ENCODE measurements around the gene AFG3L2.
"Not testable (repeated sequence)": the region's sequence is repeated elsewhere in the genome, so short reads cannot be mapped to it uniquely, and the experiment has no call there.

Gene AFG3L2

GRCh38 chr18:12394428-12394827 lies 17.4 kb upstream of the AFG3L2 start:
- no peak for DNase-seq

DNA sequence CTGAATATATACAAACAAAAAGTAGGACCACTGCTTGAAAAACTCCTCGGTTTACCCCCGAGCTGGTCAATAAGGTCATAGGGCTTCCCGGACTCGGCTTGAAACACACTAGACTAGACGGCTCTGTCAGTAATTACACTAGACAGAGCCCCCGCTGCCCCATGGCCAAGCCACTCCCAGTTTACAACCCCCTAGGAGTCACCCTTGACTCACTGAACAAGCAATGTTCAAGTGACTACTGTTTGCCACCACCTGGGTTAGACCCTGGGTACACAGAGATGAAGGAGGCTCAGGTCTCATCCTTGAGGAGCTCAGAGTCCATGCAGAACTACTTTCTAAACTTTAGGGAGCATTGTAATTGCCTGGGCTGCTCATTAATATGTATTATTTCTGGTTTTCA lies 17.0 kb upstream of the AFG3L2 start:
- no peak for DNase-seq

DNA sequence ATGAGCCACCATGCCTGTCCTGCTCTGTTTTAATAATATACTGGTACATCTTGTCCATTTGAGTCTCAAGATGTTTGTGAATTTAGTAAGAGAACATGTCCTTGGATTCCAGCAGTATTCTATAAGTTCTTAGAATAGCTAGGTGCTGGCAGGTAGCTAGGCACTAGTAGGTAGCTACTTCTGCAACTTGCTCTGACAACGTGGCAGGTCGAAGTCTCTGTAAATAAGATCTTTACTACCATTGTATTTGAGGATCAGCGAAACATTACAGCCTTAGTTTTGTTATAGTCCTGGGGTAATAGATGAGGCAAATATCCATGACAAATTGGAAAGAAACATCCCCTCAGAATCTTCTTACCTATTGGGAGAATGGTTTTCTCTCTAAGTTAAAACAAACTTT lies 16.5 kb upstream of the AFG3L2 start:
- DNase-seq: no peak

GRCh38 chr18:12391487-12392165 lies 14.6 kb upstream of the AFG3L2 start:
- peak; percentile 46 to 47 for DNase-seq

- no peak for DNase-seq
Observed at GRCh38 chr18:12388442-12388841, 11.4 kb upstream of the AFG3L2 start.

DNA sequence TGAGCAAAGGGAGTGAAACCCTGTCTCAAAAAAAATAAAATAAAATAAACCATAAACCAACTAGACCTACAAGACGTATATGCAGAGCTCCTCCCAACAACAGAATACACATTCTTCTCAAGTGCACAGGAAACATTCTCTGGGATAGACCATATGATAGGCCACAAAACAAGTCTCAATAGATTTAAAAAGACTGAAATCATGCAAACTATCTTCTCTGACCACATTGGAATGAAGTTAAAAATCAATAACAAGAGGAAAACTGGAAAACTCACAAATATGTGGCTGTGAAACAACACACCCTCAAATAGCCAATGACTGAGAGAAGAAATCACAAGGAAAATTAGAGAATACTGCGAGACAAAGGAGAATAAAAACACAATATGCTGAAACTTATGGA lies 7.2 kb upstream of the AFG3L2 start:
- no peak for DNase-seq

GRCh38 chr18:12383759-12384158 lies 6.7 kb upstream of the AFG3L2 start:
- DNase-seq: not testable (repeated sequence)

DNA sequence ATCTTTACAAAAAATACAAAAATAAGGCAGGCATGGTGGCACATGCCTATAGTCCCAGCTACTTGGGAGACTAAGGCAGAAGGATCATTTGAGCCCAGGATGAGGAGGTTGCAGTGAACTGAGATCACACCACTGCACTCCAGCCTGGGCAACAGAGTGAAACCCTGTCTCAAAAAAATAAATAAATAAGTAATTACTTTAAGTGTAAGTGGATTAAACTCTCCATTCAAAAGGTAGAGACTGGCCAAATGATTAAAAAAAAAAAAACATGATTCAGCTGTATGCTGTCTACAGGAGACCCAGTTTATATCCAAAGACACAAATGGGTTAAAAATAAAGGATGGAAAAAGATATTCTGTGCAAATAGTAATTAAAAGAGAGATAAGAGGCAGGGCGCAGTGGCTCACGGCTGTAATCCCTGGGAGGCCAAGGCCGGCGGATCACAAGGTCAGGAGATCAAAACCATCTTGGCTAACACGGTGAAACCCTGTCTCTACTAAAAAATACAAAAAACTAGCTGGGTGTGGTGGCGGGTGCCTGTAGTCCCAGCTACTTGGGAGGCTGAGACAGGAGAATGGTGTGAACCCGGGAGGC lies 5.3 kb upstream of the AFG3L2 start:
- not testable (repeated sequence) for DNase-seq

GRCh38 chr18:12378198-12378558 lies 1.2 kb upstream of the AFG3L2 start:
- not testable (repeated sequence) for DNase-seq

- peak; percentile 98 to 99 for DNase-seq
Observed at GRCh38 chr18:12377556-12378197, 650 bp upstream of the AFG3L2 start.

DNA sequence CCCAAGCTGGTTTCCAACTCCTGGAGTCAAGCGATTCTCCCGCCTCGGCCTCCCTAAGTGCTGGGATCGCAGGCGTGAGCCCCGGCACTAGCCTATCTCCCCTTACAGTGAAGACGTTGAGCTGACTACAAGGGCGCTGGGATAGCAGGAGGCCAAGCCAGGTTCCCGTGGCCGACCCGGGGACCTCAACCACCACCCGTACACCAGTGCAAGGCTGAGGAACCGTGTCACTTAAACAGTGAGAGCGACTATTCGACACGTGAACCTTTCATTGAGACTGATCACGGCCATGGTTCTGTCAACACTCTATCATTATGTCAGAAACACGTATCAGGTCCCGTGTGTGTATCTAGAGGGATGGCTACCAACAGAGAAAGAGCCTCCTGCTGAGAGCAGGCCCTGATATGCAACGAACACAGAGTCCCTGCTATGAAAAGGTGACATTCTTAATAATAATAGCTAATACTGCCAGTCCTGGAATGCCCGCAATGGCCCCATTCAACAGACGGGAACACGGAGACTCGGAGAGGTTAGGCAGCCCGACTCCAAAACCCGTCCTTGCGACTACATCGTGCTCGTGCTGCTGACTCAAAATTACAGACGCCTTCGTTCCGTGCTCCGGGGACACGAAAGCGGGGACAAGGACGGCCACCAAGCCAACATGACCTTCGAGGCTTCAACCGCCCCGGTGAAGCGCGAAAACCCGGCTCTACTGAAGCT lies 833 bp downstream of the AFG3L2 start:
- peak; percentile 11 to 13 for DNase-seq

GRCh38 chr18:12374401-12374800 lies 2.6 kb downstream of the AFG3L2 start:
- no peak for DNase-seq

- DNase-seq: no peak
Observed at GRCh38 chr18:12373771-12374116, 3.3 kb downstream of the AFG3L2 start.

DNA sequence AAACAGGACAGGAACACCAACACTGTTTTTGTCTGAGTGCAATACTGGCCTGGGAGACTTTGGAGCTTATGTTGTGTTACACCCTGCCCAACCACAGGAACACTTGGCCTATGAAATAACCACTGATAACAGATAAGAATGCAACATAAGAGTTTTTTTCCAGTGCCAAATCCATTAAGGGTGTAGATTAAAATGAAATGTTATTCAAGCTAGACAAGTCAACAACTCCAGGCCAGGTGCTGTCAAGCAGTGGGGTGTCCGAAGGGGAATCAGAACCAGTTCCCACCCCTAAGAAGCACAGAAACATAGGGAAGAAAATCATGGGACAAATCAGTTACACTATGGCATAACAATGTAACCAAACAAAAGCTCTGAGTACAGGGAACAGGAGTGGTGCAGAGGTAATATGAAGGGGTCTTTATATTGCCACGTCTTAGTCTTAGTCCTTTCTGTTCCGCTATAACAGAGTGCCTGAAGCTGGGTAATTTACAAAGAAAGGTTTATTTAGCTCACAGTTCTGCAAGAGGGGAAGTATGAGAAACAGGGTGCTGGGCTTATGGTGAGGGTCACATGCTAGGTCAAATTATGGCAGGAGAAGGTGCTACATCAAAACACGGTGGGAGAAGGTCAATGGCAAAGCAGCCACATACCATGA lies 3.8 kb downstream of the AFG3L2 start:
- no peak for DNase-seq

GRCh38 chr18:12372406-12372805 lies 4.6 kb downstream of the AFG3L2 start:
- no peak for DNase-seq

GRCh38 chr18:12371590-12371989 lies 5.4 kb downstream of the AFG3L2 start:
- DNase-seq: no peak

GRCh38 chr18:12369211-12369610 lies 7.8 kb downstream of the AFG3L2 start:
- no peak for DNase-seq

DNA sequence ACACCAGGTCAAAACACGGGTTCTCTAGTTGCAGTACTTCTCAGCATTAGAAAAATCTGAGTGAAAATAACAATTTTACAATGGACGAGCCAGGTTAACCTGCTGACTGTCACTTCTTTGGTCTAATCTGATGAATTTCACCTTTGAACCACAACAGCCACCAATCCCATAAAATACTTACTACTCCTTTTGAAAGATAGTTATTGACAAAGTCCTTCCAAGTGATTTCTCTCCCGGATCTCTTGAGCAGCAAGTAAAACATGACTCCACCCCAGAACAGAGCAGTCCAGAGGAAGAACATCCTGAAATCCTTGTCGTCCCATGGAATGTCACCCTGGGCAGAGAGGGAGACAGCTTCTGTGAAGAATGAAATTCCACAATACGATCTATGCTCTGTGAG lies 10.2 kb downstream of the AFG3L2 start:
- no peak for DNase-seq

- no peak for DNase-seq
Observed at GRCh38 chr18:12366379-12366778, 10.6 kb downstream of the AFG3L2 start.

DNA sequence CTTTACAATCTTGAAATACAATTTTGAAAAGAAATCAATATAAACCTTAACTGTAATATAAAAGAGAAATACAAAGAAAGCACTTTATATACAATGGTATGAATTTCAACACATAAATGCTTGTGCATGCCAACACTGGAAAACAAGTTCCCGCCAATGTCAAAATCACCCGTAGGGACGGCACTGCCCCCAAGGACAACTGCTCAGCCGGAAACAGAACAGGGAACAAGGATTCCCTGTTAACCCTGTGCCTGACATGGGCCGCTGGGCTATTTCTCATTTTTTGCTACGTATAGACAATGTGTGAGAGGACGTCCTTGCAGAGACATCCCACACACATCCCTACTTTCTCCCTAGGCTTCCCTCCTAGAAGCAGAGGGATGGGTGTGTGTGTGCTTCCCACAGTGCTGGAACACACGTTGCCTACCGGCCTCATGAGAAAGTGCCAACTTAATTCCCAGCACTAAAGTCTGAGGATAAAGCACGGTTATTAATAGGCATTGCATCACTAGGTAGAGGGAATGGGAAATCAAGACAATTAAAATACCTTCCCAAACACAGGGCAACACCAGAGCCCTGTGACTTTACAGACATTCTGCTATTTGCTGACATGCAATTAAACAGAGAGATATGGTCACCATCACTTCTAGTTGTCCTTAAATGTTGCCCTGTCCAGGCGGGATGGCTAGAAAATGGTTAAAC lies 14.4 kb downstream of the AFG3L2 start:
- no peak for DNase-seq

DNA sequence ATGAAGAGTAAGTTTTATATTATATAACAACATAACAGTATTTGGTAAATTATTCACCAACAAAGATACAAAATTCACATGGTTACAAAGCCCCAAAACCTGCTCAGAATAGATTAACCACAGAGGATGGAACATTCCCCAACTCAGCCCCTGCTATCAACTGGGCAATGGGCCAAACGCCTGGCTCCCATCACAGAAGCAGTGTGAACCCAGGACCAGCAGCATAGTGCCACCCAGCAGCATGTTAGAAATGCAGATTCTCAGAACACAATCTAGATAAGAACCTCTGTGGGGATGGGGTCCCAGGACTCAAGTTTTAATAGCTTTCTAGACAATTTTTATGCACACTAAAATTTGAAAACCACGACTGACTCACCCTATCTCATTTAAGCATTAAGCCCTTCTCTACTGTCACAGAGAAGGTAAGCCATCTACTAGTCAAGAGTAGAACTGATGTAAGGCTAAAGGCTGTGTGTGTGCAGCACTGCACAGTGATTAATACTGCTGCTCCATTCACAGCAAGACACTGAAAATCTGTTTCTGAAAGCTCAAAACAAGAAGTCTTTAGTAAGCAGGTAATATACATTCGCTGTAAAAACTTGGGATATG lies 15.2 kb downstream of the AFG3L2 start:
- DNase-seq: no peak

DNA sequence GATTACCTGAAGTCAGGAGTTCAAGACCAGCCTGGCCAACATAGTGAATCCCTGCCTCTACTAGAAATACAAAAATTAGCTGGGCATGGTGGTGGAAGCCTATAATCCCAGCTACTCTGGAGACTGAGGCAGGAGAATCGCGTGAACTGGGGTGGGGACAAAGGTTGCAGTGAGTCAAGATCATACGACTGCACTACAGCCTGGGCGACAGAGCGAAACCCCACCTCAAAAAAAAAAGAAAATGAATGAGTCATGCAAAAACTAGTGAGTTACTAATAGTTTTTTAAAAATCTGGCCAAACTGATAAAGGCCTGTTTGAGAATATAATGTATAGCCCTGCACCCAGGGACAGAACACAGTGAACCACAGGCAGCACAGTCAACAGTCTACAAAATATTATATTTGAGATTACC lies 17.5 kb downstream of the AFG3L2 start:
- no peak for DNase-seq
